Effector CD4-positive, alpha-beta T cell (primary cell): Measurements from ENCODE around the gene PCMT1.

ENCODE experiments used
- DNase-seq: peaks from one replicate; pipeline ENCODE4 v3.0.0-alpha.2; 2020

Gene PCMT1

GRCh38 chr6:149856256-149856994, 106.9 kb downstream of the PCMT1 start:
- DNase-seq: no peak

GRCh38 chr6:149857541-149857940, 108.0 kb downstream of the PCMT1 start:
- no peak for DNase-seq

DNA sequence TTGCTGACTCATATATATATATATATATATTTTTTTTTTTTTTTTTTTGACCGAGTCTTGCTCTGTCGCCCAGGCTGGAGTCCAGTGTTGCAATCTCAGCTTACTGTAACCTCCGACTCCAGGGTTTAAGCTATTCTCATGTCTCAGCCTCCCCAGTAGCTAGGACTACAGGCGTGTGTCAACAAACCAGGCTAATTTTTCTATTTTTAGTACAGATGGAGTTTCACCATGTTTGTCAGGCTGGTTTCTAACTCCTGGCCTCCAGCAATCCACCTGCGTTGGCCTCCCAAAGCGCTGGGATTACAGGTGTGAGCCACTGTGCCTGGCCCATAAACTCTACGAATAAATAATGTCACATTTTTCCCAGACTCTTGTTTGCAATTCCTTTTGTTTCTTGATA, 109.8 kb downstream of the PCMT1 start:
- DNase-seq: no peak

DNA sequence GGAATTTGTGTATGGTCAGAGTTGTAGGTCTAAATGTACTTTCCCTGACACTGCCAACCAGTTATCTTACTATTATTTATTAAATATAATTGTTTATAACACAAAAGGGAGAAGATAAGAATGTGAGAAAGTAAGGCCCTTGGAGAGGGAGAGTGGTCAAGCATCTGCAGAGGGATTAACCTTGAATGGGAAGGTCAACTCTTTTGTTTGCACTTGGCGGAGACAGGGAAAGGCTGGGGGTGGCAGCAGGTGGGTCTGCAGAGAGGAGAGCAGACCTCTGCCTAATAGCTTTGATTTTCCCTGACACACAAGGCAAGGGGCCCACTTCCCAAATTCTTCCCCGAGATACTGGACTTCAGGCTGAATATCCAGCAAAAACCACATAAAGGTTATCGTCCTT, 110.4 kb downstream of the PCMT1 start:
- no peak for DNase-seq

GRCh38 chr6:149860513-149860833, 110.9 kb downstream of the PCMT1 start:
- DNase-seq: no peak
